ENCODE measurements around the gene SYAP1.
A peak's percentile ranks its signal among the peaks of the same experiment; 100 is the strongest.

The SYAP1 gene

GRCh38 chrX:16785247-16786138, 66.1 kb downstream of the SYAP1 start:
- peak overlapping the region; percentile 72 for H3K4me3 ChIP-seq (ENCODE audit: low read depth, low read length)
- POLR2A ChIA-PET: interaction anchor here (0.6 kb wide), 1 partner anchor 10 kb away, joined by 3 read pairs; no protein-coding TSS in a partner anchor
- no peak for DNase-seq (ENCODE audit: low read depth, low spot score)
- CTCF ChIA-PET: no interaction called here
- TF ChIP-seq, protein P1, sequence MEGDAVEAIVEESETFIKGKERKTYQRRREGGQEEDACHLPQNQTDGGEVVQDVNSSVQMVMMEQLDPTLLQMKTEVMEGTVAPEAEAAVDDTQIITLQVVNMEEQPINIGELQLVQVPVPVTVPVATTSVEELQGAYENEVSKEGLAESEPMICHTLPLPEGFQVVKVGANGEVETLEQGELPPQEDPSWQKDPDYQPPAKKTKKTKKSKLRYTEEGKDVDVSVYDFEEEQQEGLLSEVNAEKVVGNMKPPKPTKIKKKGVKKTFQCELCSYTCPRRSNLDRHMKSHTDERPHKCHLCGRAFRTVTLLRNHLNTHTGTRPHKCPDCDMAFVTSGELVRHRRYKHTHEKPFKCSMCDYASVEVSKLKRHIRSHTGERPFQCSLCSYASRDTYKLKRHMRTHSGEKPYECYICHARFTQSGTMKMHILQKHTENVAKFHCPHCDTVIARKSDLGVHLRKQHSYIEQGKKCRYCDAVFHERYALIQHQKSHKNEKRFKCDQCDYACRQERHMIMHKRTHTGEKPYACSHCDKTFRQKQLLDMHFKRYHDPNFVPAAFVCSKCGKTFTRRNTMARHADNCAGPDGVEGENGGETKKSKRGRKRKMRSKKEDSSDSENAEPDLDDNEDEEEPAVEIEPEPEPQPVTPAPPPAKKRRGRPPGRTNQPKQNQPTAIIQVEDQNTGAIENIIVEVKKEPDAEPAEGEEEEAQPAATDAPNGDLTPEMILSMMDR (IDR thresholded peaks at IDR 0.05; ENCODE audit: insufficient read depth, low read length, missing control alignments): no peak

GRCh38 chrX:16786139-16786790, 66.9 kb downstream of the SYAP1 start, which contains the start of gene TXLNG:
Gene TXLNG (plus strand): TSS chrX:16786466. CDS start chrX:16786488, 22 bp downstream.
- TF ChIP-seq, protein P1 (IDR thresholded peaks at IDR 0.05; ENCODE audit: insufficient read depth, low read length, missing control alignments): no peak
- peak within 1 kb of the TSS; percentile 72 for H3K4me3 ChIP-seq (ENCODE audit: low read depth, low read length)
- ChIA-PET CTCF (no interaction called here), POLR2A (interaction anchor here (0.6 kb wide), 1 partner anchor 9 kb away, joined by 3 read pairs; no protein-coding TSS in a partner anchor)
- peak; percentile 91 for DNase-seq (ENCODE audit: low read depth, low spot score)

DNA sequence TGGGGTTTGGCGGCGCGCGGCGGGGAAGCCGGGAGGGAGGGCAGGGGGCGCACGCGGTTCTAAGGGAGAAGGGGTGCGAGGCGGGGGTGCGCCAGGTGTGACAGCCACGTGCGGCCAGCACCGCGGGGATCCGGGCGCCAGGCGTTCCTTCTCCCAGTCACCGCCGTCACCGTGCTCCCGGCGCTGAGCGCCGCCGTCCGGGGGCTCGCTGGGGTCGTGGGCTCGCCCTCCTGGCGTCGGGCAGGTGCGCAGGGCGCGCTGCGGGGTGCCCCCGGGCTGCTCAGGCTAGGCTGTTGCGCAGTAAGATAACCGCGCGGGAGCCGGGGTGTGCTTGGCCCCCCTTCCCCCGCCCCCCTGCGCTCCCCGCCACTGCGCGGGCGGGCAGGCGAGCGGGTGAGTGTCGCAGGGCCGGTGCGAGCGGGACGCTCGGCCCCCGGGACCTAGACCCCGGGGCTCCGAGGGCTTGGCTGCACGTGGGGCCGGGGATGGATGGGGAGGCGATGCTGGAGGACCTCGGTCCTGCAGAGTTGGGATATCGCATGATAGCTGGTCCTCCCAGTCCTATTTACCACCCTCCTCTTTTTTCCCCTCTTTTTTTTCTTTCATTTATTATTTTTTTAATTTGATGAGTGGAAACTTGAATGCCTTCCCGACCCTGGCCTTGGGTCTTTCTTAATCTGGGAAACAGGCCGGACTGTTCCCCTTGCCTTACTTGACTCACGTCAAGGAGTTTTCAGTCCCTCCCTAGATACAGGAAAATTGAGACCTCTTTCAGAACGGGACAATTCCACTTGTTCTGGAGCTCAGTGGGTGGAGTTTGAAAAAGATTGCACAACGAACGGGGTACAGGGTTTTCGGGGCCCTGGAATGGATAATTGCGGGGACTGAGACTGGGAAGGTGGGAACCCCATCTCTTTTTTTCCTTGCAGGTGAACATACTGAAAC, 67.7 kb downstream of the SYAP1 start:
- H3K4me3 ChIP-seq (ENCODE audit: low read depth, low read length): peak overlapping the region; percentile 71
- POLR2A ChIA-PET: interaction anchor here (0.6 kb wide), 1 partner anchor 20 kb away, joined by 4 read pairs; no protein-coding TSS in a partner anchor
- CTCF ChIA-PET: no interaction called here
- DNase-seq (ENCODE audit: low read depth, low spot score): no peak
- TF ChIP-seq, protein P1 (IDR thresholded peaks at IDR 0.05; ENCODE audit: insufficient read depth, low read length, missing control alignments): no peak

DNA sequence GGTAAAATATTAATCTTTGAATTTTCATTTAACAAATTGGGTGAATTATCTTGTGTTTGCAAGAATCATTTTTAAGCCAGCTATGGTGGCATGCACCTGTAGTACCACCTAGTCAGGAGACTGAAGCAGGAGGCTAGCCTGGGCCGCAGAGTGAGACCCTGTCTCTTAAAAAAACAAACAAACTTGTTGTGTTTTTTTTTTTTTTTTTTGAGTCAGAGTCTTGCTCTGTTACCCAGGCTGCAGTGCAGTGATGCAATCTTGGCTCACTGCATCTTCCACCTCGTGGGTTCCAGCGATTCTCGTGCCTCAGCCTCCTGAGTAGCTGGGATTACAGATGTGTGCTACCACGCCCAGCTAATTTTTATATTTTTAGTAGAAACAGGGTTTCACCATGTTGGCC, 69.1 kb downstream of the SYAP1 start:
- no peak for DNase-seq (ENCODE audit: low read depth, low spot score)
- TF ChIP-seq, protein P1 (IDR thresholded peaks at IDR 0.05; ENCODE audit: insufficient read depth, low read length, missing control alignments): no peak
- H3K4me3 ChIP-seq (ENCODE audit: low read depth, low read length): no peak overlapping the region
- CTCF ChIA-PET: no interaction called here
- POLR2A ChIA-PET: no interaction called here

GRCh38 chrX:16796298-16796697, 76.9 kb downstream of the SYAP1 start:
- POLR2A ChIA-PET: no interaction called here
- TF ChIP-seq, protein P1 (IDR thresholded peaks at IDR 0.05; ENCODE audit: insufficient read depth, low read length, missing control alignments): no peak
- no peak overlapping the region for H3K4me3 ChIP-seq (ENCODE audit: low read depth, low read length)
- CTCF ChIA-PET: no interaction called here
- DNase-seq (ENCODE audit: low read depth, low spot score): no peak

Data from AG04449 (cell line).